Measurements from ENCODE around the gene MMP25. TPM values are rescaled to one million over a fixed set of nuclear protein-coding genes. Genes with fewer than 3 reads are reported as not detected.
A peak's percentile ranks its signal among the peaks of the same experiment; 100 is the strongest.
"Not testable (repeated sequence)": the region's sequence is repeated elsewhere in the genome, so short reads cannot be mapped to it uniquely, and the experiment has no call there.

Gene MMP25
- total RNA-seq, 1 experiment from 2014 or later, result 0.95 TPM

DNA sequence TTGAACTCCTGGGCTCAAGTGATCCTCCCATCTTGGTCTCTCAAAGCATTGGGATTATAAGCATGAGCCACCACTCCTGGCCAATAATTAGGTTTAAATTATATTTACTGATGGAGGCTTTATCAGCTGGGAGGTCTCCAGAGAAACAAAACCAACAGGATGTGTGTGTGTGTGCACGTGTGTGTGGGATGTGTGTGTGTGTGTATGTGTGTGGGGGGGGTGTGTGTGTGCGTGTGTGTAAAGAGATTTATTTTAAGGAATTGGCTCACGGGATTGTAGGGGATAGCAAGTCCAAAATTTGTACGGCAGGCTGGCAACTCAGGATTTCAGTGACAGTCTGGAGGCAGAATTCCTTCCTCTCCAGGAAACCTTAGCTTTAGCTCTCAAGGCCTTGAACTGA is 4.6 kb downstream of the MMP25 start:
- no peak for DNase-seq (ENCODE audit: low spot score)
- in situ Hi-C loops (cut with HindIII; ENCODE audit: low sequenced_read_pairs), result no loop called here

DNA sequence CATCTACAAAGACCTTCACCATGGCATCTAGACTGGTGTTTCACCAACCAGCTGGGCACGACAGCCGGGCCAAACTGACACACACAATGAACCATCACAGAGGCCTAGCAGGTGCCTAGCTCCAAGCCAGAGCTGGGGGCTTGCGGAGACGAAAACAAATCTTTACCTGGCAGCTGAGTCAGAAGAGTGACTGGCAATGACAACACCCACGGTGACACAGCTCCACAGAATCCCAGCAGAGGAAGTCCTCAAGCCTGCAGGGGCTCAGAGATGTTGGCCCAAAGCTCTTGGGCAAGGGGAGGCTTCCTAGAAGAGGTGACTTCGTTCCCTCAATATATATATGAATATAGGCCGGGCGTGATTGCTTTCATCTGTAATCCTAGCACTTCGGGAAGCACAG is 5.1 kb downstream of the MMP25 start:
- in situ Hi-C loops (cut with HindIII; ENCODE audit: low sequenced_read_pairs), result no loop called here
- DNase-seq (ENCODE audit: low spot score), result no peak

DNA sequence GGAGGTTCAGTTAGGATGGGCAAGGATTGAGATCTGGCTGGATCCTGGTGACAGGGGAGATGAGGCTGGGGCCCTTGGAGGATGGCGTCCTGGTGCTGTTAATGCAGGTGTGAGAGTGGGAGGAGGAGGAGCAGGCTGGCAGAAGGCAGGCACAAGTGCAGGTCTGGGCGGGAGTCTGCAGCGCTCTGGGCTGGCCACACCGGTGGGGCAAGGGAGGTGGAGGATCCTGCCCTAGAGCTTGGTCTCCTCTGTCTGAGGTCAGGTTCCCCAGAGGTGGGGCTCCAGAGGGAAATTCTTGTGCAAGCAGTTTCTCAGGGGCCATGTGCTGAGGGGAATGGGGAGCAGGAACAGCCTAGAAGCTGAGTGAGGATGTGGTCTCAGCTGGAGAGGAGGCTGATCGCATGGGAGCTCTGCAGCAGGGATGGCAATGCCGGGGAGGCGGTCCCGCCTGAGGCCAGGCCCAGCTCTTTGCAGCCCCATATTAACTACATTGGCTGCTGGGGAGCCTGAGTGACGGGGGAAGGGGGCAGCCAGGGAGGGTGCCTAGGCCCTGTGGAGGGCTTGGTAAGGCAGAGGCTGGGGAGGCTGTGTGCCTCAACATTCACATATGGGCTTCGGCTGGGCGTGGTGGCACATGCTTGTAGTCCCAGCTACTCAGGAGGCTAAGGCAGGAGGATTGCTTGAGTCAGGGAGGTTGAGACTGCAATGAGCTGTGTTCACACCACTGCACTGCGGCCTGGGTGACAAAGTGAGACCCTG is 6.4 kb downstream of the MMP25 start:
- DNase-seq (ENCODE audit: low spot score); in situ Hi-C loops (cut with HindIII; ENCODE audit: low sequenced_read_pairs): not testable (repeated sequence)

- in situ Hi-C loops (cut with HindIII; ENCODE audit: low sequenced_read_pairs); DNase-seq (ENCODE audit: low spot score): not testable (repeated sequence)
These were observed 7.0 kb downstream of the MMP25 start for GRCh38 chr16:3053330-3053710.

DNA sequence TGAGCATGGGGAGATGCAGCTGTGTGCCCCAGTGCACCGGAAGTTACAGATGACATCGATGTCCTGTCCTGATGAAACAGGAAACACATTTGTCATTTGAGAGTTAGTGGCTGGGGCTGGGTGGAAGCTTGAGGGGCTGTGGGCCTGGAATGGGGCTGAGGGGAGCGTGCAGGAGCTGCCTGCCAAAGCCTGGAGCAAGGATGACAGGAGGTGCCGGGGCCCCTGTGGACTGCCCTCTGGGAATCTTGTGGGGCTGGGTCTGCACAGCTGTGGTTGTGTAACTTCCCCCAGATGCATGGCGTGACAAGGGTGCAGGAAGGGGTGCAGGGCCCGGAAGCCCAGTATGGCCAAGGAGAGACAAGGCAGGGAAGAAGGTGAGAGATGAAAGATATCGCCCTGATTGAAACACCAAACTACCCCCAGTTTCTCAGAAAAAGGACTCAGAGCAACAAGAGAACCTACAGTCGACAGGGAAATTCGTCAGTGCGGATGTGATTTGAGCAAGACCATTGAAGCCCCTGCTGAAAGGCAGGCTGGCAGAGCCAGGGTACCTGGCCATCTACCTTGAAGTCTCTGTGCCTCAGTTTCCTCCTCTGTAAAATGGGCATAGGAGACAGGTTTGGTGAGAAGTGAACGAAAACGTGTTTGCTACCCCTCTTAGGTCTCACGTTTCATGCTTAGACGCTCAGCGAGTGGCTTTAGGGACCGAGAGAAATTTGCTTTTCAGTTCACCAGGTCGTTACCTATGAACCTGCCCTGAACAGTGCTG is 8.8 kb downstream of the MMP25 start:
- in situ Hi-C loops (cut with HindIII; ENCODE audit: low sequenced_read_pairs), result no loop called here
- DNase-seq (ENCODE audit: low spot score), result no peak

- in situ Hi-C loops (cut with HindIII; ENCODE audit: low sequenced_read_pairs); DNase-seq (ENCODE audit: low spot score): not testable (repeated sequence)
These were observed 9.4 kb downstream of the MMP25 start for GRCh38 chr16:3055734-3056115.

DNA sequence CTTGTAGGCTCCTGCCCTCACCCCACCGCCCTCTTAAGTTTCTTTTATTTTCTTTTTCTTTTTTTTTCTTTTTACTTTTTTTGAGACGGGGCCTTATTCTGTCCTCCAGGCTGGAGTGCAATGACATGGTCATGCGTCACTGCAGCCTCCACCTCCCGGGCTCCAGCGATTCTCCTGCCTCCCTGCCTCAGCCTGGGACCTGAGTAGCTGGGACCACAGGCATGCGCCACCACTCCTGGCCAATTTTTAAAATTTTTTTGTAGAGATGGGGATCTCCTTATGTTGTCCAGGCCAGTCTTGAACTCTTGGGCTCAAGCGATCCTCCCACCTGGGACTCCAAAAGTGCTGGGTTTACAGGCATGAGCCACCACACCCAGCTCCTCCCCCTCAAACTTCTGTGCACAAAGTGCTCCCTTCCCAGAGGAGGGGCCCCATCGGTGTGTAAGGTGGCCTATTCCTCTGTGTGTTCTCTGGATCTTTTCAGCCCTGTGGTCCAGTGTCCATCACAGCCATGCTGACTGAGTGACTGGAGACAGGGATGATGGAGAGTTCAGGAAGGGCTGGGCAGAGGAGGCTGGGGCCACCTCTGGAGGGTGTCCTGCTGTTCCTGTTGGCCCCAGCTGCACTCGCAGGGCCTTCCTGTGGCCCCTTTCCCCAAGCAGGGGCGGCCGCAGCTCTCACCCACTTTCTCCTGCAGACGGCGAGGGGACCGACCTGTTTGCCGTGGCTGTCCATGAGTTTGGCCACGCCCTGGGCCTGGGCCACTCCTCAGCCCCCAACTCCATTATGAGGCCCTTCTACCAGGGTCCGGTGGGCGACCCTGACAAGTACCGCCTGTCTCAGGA is 10.2 kb downstream of the MMP25 start:
- DNase-seq (ENCODE audit: low spot score), result no peak
- in situ Hi-C loops (cut with HindIII; ENCODE audit: low sequenced_read_pairs), result no loop called here

GRCh38 chr16:3057181-3058138 is 11.1 kb downstream of the MMP25 start:
- DNase-seq (ENCODE audit: low spot score), result no peak
- in situ Hi-C loops (cut with HindIII; ENCODE audit: low sequenced_read_pairs), result no loop called here

DNA sequence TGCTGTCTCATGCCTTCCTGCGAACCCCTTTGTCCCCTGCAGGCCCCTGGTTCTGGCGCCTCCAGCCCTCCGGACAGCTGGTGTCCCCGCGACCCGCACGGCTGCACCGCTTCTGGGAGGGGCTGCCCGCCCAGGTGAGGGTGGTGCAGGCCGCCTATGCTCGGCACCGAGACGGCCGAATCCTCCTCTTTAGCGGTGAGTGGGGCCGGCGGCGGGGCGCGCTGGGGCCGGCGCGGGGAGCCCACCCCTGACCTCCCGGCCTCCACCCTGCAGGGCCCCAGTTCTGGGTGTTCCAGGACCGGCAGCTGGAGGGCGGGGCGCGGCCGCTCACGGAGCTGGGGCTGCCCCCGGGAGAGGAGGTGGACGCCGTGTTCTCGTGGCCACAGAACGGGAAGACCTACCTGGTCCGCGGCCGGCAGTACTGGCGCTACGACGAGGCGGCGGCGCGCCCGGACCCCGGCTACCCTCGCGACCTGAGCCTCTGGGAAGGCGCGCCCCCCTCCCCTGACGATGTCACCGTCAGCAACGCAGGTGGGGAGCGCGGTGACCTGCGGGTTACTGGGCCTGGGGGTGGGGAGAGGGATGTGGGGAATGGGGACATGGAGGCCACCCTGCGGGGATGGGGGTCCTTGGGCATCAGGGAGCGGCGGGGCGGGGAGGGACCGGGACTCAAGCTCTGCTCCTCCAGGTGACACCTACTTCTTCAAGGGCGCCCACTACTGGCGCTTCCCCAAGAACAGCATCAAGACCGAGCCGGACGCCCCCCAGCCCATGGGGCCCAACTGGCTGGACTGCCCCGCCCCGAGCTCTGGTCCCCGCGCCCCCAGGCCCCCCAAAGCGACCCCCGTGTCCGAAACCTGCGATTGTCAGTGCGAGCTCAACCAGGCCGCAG is 12.0 kb downstream of the MMP25 start:
- in situ Hi-C loops (cut with HindIII; ENCODE audit: low sequenced_read_pairs), result no loop called here
- peak; percentile 61 for DNase-seq (ENCODE audit: low spot score)

GRCh38 chr16:3059041-3059722 is 12.8 kb downstream of the MMP25 start:
- in situ Hi-C loops (cut with HindIII; ENCODE audit: low sequenced_read_pairs), result no loop called here
- DNase-seq (ENCODE audit: low spot score), result peak; percentile 81

DNA sequence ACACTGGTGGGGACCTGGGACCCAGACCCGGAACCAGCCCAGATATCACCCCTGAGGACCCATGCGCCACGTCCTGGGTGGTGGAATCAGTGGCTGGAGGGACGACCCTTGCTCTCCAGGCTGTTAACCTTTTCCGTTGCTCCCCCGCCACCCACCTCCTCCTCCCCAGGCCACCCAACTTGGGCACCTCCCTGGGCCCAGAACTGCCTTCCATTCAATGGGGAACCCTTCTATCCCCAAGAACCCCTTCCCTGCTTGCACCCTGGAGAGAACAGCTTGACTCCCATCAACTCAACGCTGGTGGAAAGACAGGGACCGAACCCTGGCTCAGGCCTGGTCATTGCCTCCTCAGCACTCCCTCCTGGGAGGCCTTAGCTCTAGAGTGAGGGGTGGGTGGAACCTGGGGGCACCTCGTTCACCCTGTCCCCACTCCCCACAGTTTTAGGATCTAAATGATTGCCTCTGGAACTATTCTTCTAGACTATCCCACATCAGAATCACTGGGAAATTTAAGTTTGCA is 13.4 kb downstream of the MMP25 start:
- DNase-seq (ENCODE audit: low spot score), result no peak
- in situ Hi-C loops (cut with HindIII; ENCODE audit: low sequenced_read_pairs), result loop anchor here (5.0 kb wide), 1 partner anchor 88 kb away; no protein-coding TSS in a partner anchor

- in situ Hi-C loops (cut with HindIII; ENCODE audit: low sequenced_read_pairs), result loop anchor here (5.0 kb wide), 1 partner anchor 87 kb away; no protein-coding TSS in a partner anchor
- DNase-seq (ENCODE audit: low spot score), result no peak
These were observed 14.2 kb downstream of the MMP25 start for GRCh38 chr16:3060339-3061127.

DNA sequence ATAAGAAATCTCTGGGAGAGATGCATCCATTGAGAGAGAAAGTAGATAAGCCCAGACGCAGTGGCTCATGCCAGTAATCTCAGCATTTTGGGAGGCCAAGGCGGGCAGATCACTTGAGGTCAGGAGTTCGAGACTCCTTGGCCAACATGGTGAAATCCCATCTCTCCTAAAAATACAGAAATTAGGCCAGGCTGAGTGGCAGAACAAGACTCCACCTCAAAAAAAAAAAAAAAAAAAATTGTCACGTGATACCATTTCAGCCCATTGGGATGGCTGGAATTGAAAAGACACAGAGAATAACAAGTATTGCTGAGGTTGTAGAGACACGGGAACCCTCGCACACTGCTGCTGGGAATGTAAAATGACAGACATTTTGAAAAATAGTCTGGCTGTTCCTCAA is 16.2 kb downstream of the MMP25 start:
- in situ Hi-C loops (cut with HindIII; ENCODE audit: low sequenced_read_pairs), result loop anchor here (5.0 kb wide), 1 partner anchor 85 kb away; no protein-coding TSS in a partner anchor
- no peak for DNase-seq (ENCODE audit: low spot score)

- DNase-seq (ENCODE audit: low spot score), result no peak
- in situ Hi-C loops (cut with HindIII; ENCODE audit: low sequenced_read_pairs), result loop anchor here (5.0 kb wide), 1 partner anchor 83 kb away; no protein-coding TSS in a partner anchor
These were observed 17.4 kb downstream of the MMP25 start for GRCh38 chr16:3063625-3064386.

DNA sequence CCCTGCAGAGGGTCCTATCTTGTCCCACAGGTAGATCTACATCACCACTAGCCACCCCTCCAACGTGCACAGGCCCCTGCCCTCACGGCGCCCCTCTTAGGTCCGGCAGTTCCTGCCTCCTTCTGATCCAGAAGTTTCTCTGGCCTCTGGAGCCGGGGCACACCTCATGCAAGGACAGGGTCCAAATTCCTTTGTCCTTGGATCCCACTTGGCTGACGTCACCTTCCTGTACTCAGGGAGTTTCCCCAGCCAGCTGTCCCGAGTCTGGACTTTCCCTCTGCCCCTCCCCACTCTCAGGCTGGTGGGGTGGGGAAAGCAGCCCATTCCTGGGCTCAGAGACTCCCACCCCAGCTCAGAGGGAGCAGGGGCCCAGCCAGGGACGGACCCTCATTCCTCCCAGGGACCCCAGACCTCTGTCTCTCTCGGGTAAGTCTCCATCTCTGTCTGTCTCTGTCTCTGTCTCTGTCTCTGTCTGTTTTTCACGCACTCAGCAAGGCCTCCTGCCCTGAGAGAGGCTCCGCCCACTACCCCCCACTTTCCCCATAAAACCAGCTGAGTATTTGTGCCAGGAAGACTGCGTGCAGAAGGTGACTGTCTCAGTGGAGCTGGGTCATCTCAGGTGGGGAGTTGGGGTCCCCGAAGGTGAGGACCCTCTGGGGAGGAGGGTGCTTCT is 18.8 kb downstream of the MMP25 start, which contains the start of gene IL32:
IL32 (plus strand) TSS at position 572 of the 673 bp plus-strand sequence. CDS start 172 bp downstream, outside the sequence.
- in situ Hi-C loops (cut with HindIII; ENCODE audit: low sequenced_read_pairs), result no loop called here
- no peak for DNase-seq (ENCODE audit: low spot score)
